IPS-18c (cell line): ENCODE measurements around the gene DENND1C.

Experiments
- H3K4me3 ChIP-seq: 2 replicates; pipeline ENCODE4 v1.7.0; 2013; ENCODE audit warnings: low read depth, mild to moderate bottlenecking, low read length, moderate library complexity; ENCODE audit not compliant: insufficient read depth
- H3K9me3 ChIP-seq: one replicate; pipeline ENCODE4 v1.6.1; 2013; ENCODE audit warnings: mild to moderate bottlenecking, low read length, moderate library complexity; ENCODE audit not compliant: control insufficient read depth, insufficient read depth

DENND1C gene

DNA sequence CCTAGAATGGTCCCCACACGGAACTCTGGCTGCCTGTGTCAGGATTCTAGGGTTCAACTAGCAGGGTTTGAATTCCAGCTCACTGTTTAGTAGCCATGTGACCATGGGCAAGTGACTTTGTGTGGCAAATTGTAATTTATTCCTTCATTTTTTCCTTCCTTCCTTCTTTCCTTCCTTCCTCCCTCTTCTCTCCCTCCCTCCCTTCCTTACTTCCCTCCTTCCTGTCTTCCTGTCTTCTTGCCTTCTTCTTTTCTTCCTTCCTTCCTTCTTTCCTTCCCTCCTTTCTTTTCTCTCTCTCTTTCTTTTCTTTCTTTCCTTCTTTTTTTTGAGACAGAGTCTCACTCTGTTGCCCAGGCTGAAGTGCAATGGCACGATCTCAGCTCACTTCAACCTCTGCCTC, 8.5 kb upstream of the DENND1C start:
- Histone ChIP-seq H3K9me3 (no peaks in the 10 kb centered on the region), H3K4me3 (no peak overlapping the region)

DNA sequence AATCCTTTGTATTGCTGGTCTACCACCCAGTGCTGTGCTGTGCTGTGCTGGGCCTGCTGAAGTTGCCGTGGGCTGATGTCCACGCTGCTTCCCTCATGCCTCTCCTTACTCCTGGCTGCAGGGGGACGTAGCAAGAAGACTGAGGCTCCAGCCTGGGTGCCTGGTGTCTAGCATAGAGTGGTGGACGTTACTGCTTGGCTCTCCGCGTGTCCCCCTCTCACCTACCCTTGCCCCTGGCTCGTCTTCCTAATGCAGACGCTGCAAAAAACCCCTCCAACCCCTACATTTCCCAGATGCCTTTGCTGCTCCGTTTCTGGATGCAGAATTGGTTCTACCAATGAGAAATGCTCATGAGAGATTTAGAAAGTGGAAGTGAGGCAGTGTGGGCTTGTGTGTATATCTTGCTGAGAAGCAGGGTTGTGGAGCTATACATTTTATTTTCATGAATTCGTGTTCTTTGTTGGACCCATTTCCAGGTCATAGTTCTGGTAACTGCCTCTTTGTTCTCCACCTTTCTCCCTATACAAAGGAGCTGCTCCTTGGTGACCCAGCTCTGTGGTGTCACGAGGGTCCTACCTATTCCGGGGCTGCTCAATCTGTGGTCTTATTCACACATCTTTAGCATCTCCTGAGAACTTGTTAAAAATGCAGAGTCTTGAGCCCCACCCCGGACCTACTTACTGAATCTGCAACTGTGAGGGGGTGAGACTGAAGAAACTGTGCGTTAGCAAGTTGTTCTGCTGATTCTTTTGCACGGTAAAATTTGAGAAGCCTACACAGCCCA, 7.9 kb upstream of the DENND1C start:
- H3K9me3 ChIP-seq: no peaks in the 10 kb centered on the region
- no peak overlapping the region for H3K4me3 ChIP-seq

- Histone ChIP-seq H3K4me3 (no peak overlapping the region), H3K9me3 (no peaks in the 10 kb centered on the region)
Measured at GRCh38 chr19:6484831-6485230, 3.2 kb upstream of the DENND1C start.

DNA sequence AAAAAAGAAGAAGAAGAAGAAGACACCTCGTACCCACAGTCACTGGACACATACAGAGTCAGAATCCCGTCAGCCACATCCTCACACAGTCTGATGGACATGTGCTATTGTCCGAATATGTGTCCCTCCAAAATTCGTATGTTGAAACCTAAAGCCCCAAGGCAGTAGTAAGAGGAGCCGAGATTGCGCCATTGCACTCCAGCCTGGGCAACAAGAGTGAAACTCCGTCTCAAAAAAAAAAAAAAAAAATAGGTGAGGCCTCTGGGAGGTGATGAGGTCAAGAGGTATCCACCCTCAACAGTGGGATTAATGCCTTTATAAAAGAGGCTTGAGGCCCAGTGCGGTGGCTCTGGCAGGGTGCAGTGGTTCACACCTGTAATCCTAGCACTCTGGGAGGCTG, 2.6 kb upstream of the DENND1C start:
- Histone ChIP-seq H3K4me3 (no peak overlapping the region), H3K9me3 (no peaks in the 10 kb centered on the region)

DNA sequence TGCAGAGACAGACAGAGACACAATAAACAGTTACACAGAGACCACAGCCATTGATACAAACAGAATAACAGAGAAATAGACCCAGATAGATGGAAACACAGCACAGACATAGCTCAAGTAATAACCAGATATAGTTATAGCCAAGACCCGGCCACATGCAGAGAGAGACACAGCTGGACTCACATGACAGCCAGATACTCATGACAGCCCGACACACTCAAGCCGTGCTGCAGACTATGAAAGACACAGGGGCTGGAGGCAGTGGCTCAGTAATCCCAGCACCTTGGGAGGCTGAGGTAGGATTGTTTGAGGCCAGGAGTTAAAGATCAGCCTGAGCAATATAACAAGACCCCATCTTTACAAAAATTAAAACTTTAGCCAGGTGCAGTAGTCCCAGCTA, 1.6 kb upstream of the DENND1C start:
- Histone ChIP-seq H3K9me3 (no peaks in the 10 kb centered on the region), H3K4me3 (no peak overlapping the region)

- no peaks in the 10 kb centered on the region for H3K9me3 ChIP-seq
- H3K4me3 ChIP-seq: no peak overlapping the region
Measured at GRCh38 chr19:6482343-6482686, 728 bp upstream of the DENND1C start.

- Histone ChIP-seq H3K4me3 (no peak overlapping the region), H3K9me3 (no peaks in the 10 kb centered on the region)
Measured at GRCh38 chr19:6480848-6481415, 655 bp downstream of the DENND1C start.

DNA sequence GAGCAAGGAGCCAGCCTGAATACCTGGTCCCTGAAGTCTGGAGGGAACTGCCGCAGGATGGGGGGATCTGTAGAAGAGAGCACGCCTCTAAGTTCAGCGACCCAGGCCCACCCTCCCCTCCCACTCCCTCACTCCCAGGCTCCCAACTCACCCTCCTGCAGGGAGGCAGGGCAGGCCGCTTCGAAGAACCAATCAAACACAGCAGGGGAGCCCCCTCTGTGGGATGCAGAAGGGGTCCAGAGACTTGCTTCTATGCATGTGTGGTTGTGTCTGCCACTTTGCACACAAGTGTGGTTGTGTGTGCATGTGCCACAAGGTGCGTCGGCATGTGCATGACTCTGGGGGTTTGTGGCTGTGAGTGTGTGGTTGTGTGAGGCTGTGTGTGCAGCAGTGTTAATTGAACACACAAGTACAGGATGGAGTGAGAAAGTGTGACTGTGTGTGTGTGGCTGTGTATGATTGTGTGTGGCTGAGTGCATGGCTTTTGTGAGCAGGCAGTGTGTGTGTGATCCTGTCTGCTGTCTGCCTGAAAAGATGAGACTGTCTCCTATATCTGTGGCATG, 1.7 kb downstream of the DENND1C start:
- Histone ChIP-seq H3K9me3 (no peaks in the 10 kb centered on the region), H3K4me3 (no peak overlapping the region)

DNA sequence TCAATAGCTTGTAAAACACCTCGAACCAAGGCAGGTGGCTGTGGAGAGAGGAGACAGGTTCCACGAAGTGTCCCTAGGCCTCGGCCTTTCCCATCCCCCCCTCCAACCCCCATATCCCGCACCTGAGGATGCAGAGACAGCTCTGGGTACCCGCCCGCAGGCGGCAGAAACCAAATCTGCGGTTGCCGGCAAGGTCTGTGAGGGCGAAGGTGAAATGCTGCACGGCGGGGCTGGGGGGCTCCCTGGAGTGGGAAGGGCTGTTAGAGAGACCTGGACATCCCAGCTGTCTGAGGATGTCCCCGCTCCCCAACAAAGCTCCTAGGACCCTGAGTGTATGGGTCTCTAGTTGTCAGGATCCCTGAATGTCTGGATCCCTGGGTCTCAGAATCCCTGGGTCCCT, 2.8 kb downstream of the DENND1C start:
- Histone ChIP-seq H3K9me3 (no peaks in the 10 kb centered on the region), H3K4me3 (no peak overlapping the region)

GRCh38 chr19:6476896-6477431, 4.6 kb downstream of the DENND1C start:
- peak overlapping the region; percentile 59 for H3K4me3 ChIP-seq
- no peaks in the 10 kb centered on the region for H3K9me3 ChIP-seq

DNA sequence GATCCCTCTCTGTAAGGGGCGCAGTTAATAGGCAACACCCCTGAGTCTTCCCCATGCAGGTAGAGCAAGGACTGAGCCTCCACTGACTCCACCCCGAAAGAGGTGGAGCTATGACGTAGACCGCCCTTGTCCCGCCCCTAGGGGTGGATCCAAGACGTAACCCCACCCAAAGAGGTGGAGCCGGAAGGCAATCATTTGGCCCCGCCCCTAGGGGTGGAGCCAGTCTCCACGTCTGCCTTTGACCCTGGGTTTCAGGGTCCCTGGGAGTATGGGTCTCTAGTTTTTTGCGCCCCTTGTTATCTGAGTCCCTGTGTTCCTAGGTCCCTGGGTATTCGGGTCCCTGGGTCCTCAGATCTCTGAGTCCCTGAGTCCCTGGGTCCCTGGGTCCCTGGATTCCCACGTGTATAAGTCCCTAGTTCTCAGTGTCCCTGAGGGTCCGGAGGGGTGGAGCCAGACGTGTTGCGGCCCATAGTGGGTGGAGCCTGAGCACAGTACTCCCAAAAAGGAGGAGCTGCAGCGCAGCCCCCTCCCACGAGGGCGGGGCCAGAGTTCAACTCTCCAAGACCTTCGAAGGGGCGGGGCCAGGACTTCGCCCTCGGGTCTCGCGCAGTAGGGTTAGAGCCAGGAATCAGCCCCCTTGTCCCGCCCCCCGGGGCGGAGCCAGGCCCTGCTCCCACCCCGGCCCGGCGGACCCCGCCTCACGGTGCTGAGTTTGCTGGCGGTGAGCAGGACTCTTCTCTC, 5.3 kb downstream of the DENND1C start:
- H3K9me3 ChIP-seq: no peaks in the 10 kb centered on the region
- H3K4me3 ChIP-seq: peak overlapping the region; percentile 59

DNA sequence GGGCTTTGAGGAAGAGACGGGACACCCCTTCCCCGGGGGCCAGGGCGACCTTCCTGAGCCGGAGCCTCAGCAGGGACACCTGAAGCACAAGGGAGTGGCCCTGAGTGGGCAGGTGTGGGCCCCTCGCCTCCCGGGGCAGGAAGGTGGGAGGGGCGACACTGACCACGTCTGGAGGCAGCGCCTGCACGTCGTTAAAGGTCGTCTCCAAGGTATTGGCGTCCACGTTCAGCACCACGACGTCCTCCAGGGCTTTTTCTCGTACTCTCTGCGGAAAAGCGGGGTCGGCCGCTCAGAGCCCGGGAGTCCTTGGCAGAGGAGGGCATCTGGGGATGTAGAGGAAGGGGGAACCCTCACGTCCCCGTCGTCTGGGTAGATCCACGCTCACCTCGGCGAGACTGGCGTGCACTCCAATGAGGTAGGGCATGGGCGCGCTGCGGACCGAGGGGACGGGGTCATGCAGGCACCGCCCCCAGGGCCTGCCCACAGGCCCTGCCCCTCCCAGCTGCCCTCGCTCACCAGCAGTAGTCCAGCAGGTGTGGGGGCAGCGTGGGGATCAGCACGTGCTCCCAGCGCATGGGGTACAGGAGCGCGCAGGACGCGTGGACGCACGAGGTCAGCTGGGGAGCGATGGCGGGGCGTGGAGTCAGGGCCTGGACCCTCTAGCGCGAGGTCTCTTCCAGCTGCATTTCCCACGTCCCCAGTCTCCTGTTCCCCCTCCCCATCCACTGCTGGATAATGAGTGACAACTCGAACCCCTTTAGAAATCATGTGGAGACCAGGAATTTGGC, 6.1 kb downstream of the DENND1C start:
- H3K9me3 ChIP-seq: no peaks in the 10 kb centered on the region
- peak overlapping the region; percentile 59 for H3K4me3 ChIP-seq

- Histone ChIP-seq H3K9me3 (no peaks in the 10 kb centered on the region), H3K4me3 (no peak overlapping the region)
Measured at GRCh38 chr19:6473647-6474046, 7.9 kb downstream of the DENND1C start.

- H3K4me3 ChIP-seq: no peak overlapping the region
- H3K9me3 ChIP-seq: no peaks in the 10 kb centered on the region
Measured at GRCh38 chr19:6472713-6473112, 8.9 kb downstream of the DENND1C start.

- H3K9me3 ChIP-seq: no peaks in the 10 kb centered on the region
- H3K4me3 ChIP-seq: no peak overlapping the region
Measured at GRCh38 chr19:6471076-6471475, 10.5 kb downstream of the DENND1C start.

- Histone ChIP-seq H3K9me3 (no peaks in the 10 kb centered on the region), H3K4me3 (no peak overlapping the region)
Measured at GRCh38 chr19:6470173-6470572, 11.4 kb downstream of the DENND1C start.

GRCh38 chr19:6467384-6467783, 14.2 kb downstream of the DENND1C start:
- Histone ChIP-seq H3K4me3 (no peak overlapping the region), H3K9me3 (no peaks in the 10 kb centered on the region)
